Activated T-helper 9 cell treated with anti-CD3 and anti-CD28 coated beads, Interleukin-2, amount 50 U/mL, for 16 hours (primary cell): ENCODE measurements around the gene TIGD6.
A peak's percentile ranks its signal among the peaks of the same experiment; 100 is the strongest.

Experiments used
- DNase-seq: peaks from one replicate; pipeline ENCODE4 v3.0.0-alpha.2; 2020; ENCODE audit warnings: low read depth

The TIGD6 gene

GRCh38 chr5:150016537-150016936 is 16.1 kb upstream of the TIGD6 start:
- no peak for DNase-seq

GRCh38 chr5:150015415-150015814 is 15.0 kb upstream of the TIGD6 start:
- DNase-seq, result no peak

GRCh38 chr5:150014456-150014855 is 14.0 kb upstream of the TIGD6 start:
- DNase-seq, result no peak

- DNase-seq, result no peak
Observed at GRCh38 chr5:150013931-150014330, 13.5 kb upstream of the TIGD6 start.

- DNase-seq, result no peak
Observed at GRCh38 chr5:150009671-150010387, 9.4 kb upstream of the TIGD6 start.

GRCh38 chr5:150007050-150007449 is 6.6 kb upstream of the TIGD6 start:
- DNase-seq, result no peak

GRCh38 chr5:150006318-150006717 is 5.9 kb upstream of the TIGD6 start:
- DNase-seq, result no peak

GRCh38 chr5:150001660-150002486 is 1.4 kb upstream of the TIGD6 start:
- DNase-seq, result peak; percentile 23

GRCh38 chr5:150000990-150001659 is 671 bp upstream of the TIGD6 start:
- peak; percentile 23 for DNase-seq

GRCh38 chr5:149999866-150000255 is 593 bp downstream of the TIGD6 start:
- DNase-seq, result no peak

GRCh38 chr5:149999359-149999758 is 1.1 kb downstream of the TIGD6 start:
- no peak for DNase-seq

GRCh38 chr5:149998281-149998680 is 2.2 kb downstream of the TIGD6 start:
- no peak for DNase-seq

- no peak for DNase-seq
Observed at GRCh38 chr5:149996205-149996890, 4.1 kb downstream of the TIGD6 start.

- no peak for DNase-seq
Observed at GRCh38 chr5:149995385-149996204, 4.9 kb downstream of the TIGD6 start.

GRCh38 chr5:149993471-149993870 is 7.0 kb downstream of the TIGD6 start:
- DNase-seq, result no peak

- DNase-seq, result peak; percentile 39
Observed at GRCh38 chr5:149990518-149991376, 9.7 kb downstream of the TIGD6 start.

- DNase-seq, result no peak
Observed at GRCh38 chr5:149988126-149988525, 12.3 kb downstream of the TIGD6 start.

- DNase-seq, result no peak
Observed at GRCh38 chr5:149982505-149982904, 17.9 kb downstream of the TIGD6 start.

GRCh38 chr5:149981206-149981605 is 19.2 kb downstream of the TIGD6 start:
- no peak for DNase-seq

- no peak for DNase-seq
Observed at GRCh38 chr5:149979896-149980295, 20.6 kb downstream of the TIGD6 start.
